Measurements from ENCODE around the gene RPUSD4. TPM values are rescaled to one million over a fixed set of nuclear protein-coding genes. Genes with fewer than 3 reads are reported as not detected.
A peak's percentile ranks its signal among the peaks of the same experiment; 100 is the strongest.

Gene RPUSD4
- total RNA-seq, 1 donor from 2014 or later = 18.9 TPM

DNA sequence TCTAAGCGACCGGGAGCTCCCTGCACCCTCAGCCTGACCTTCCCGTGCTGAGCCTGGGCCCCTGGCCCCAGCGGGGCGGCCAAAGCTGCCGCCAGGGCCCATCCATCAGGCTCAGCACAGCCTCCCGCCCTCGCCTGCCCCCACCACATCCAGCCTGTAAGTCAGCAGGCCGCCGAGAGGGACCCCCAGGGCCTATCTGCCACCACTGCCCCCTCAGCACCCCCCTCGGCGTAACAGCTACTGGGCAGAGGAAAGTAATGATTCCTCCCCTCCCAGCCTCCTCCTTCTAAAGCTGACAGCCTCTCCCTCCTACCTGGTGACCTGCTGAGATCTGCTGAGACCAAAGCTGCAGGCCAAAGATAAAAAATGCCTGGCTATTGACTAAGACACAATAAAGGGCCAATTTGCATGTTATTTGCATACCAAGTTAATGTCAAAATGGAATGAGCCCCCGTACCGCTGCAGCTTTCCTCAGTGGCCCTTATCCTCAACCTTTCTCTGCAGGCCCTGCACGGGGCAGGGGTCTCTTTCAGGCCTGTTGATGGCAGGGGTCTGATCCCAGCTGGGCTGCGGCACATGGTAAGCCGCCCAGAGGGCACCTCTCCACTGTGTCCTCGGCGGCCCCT is 51.6 kb downstream of the RPUSD4 start:
- DNase-seq (ENCODE audit: extremely low read depth, low read depth, low spot score) = no peak

DNA sequence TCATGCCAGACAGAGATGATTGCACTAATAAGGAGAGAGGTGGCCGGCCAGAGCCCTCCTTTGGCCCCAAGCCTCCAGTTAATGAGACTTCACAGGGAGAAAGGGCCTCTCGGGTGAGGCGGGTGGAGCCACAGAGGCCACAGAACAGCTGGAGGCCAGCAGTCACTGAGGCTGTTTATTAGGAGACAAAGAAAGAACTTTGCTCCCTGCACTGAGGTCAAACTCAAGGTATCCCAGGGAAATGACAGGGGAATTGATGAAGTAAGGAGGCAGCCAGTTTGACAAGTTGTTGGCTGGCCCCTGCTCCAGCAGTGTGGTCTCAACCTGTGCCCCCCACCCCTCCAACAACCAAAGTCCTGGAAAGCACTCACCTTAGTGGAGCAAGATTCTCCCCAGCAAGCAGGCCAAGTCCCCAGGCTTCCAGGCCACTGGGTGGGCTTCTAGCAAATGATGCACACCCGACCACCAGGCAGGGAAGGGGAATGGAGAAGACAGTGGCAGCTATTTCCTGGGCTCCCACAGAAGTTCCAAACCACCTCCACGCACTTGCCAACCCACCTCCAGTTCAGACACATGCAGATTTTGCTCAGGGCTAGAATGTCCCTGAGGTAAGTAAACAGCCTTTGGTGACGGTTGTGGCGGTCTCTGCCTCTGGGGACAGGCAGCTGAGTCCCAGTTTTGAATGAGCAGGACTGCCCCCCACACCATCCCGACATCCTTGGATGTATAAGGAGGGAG is 53.2 kb downstream of the RPUSD4 start:
- DNase-seq (ENCODE audit: extremely low read depth, low read depth, low spot score) = no peak

DNA sequence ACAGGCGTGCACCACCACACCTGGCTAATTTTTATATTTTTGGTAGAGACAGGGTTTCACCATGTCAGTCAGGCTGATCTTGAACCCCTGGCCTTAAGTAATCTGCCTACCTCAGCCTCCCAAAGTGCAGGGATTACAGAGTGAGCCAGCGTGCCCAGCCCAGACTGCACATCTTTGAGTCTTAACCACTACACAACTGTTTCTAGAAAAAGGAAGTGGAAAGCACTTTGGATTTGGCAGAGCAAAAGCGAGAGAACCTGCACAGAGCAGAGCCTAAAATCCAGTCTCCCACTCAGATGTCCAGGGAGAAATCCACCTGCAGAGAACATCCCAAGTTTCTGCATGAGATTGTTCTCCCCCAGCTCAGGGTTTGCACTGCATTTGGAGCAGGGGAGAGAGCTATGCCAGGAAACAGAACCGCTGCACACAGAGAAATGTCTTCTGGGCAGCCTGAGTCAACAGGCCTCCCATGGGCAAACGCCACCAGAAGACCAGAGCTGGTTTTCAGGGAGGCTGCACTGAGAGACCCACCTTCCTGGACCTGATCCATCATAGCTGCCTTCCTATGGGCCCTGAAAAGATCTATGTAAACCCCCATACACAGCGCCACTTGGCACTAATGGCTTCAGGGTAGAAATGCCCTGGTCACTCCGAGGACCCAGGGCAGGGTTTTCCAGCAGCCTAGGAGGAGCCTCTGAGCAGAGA is 54.0 kb downstream of the RPUSD4 start:
- DNase-seq (ENCODE audit: extremely low read depth, low read depth, low spot score) = no peak

DNA sequence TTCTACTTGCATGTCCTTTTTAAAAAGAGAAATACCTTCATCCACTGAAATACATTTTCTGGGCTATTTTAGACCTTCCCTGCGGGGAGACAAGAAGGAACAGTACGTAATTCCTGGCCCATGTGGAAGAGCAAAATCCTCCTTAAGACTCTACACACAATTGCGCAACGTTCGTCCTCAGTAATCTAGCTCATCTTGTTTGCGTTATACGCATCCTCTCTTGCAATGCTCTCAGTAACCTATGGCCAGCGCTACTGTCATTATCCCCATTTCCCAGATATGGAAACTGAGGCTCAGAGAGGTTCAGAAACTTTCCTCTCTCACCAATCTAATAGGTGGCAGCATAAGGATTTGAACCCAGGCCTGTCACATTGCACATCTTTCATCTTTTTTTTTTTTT is 54.6 kb downstream of the RPUSD4 start:
- DNase-seq (ENCODE audit: extremely low read depth, low read depth, low spot score) = no peak

DNA sequence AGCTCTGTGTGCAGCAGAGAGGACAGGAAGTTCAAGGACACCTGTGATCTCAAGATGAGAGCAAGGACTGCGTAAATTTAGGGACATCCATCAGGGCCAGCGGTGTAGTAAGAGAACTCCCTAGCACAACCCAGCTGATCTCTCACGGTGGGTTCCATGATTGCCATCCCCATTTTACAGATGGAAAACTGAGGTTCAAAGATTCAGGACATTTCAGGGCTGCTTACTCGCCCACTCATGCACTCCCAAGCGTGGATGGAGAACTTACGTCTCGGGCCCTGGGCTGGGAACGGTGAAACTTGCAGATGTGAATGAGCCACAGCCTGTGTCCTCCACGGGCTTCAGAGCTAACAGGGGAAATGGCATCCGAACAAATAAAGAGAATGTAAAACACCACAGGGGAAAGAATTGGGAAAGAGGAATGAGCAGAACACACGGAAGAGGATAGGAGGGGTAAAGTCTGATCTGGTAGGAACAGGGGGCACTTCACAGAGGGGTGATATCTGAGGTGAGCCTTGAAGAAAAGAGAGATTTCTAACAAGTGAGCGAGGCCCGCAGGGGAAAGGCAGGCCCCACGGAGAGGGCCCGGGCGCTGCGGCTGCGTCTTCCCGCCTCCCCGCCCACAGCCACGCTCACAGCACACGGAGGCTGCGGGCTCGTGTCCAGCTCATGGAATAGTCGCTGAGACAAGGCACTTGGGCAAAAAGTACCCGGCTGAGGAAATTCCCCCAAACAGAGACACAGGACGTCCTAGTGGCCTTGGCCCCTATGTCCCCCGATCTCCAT is 55.9 kb downstream of the RPUSD4 start:
- DNase-seq (ENCODE audit: extremely low read depth, low read depth, low spot score) = no peak

DNA sequence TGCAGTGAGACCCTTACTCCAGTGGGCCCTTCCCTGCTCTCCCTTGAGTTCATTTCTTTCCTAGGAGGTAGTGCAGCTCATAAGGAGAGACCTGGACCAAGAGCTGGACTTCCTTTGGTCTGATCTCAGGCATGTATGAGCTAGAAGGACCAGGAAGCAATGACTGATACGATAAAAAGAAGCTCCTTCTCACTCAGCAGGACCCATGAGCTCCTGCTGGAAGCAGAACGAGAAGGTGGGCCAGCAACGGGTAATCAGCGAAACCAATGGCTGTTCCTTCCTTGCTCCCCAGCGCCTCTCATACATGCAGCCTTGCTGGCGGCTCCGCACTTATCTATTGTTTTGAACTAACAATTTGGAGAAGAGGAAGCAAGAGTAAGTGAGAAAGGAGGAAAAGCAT is 56.8 kb downstream of the RPUSD4 start:
- no peak for DNase-seq (ENCODE audit: extremely low read depth, low read depth, low spot score)

DNA sequence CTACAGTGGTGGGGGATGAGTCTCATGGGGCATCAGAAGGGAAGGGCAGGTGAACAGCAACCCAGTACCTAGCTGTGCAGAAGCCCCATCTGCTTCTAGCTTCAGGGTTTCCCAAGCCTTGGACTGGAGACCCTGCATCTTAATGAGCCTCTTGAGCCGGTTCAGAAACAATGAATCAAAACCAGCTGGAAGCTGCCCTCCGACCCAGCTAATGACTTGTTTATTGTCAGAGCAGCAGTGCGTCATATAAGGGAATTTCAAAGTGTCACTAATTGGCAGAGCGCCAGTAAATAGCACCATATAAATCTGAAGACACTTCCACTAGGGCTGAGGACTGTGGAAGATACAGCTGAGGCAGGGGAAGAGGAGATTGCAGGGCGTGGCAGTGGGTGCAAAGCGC is 57.5 kb downstream of the RPUSD4 start:
- peak; percentile 86 for DNase-seq (ENCODE audit: extremely low read depth, low read depth, low spot score)

DNA sequence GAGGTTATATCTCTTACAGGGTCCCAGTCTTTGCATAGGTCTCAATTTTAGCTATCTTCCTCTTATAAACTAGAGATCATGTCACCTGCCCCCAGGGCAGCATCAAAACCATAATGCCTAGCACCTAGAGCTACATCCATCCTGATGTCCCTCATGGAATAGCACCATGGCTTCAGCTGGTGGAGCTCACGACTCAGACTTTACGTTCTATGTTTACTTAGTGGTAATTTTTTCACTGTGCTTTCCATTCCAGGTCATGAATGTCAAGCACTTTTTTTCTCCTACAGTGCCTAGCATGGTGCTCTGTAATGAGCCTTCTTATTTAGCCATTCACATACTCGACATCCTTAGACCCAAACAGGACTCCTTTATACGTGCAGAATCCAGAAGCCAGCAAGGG is 58.4 kb downstream of the RPUSD4 start:
- DNase-seq (ENCODE audit: extremely low read depth, low read depth, low spot score) = no peak

DNA sequence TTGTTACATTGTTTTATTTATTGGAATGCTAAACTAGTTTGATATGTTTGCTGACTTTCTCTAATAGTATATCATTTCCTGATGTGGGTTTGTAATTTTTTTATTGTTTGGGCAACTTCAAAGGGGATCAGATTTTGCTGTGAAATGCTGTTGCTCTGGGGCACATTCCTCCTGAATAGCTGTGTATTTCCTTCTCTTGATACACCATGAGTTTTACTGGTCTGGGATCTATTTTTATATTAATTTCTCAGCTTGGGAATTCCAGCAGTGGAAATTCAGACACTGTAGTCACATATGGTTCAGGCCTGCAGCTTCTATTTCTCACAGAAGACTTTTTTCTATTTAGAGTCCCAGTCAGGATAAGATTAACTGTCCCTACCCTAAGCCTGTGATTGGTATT is 58.9 kb downstream of the RPUSD4 start:
- no peak for DNase-seq (ENCODE audit: extremely low read depth, low read depth, low spot score)

DNA sequence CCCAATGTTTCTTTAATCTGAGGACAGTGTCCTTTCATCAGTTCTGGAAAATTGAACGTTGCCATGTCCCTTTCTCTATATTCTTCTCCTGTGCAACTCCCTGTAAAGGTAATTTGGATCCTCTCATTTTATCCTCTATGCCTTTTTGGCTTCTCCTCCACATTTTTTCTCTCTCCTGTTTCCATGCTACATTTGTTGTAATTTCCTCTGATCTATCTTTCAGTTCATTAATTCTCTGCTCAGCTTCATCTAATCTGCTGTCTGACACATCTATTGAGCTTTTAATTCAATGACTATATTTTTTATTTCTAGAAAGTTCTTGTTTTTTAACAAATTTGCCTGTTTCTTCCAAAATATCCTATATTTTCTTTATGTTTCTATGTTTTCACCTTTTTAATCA is 59.3 kb downstream of the RPUSD4 start:
- no peak for DNase-seq (ENCODE audit: extremely low read depth, low read depth, low spot score)

Other genes starting within 250 kb of the RPUSD4 start
- 6.1 and 7.7 TPM in 2 replicates for gene CDON, start 148.8 kb downstream of the RPUSD4 start, total RNA-seq
- gene FAM118B, start 132 bp upstream of the RPUSD4 start, total RNA-seq = 29.9 and 31.3 TPM in 2 replicates
- 73.2 and 88.6 TPM in 2 replicates for gene SRPRA, start 57.2 kb upstream of the RPUSD4 start, total RNA-seq
- gene FOXRED1, start 57.5 kb upstream of the RPUSD4 start, total RNA-seq = 13.8 and 24.8 TPM in 2 replicates
- gene TIRAP, start 71.4 kb upstream of the RPUSD4 start, total RNA-seq = 6.8 and 9.2 TPM in 2 replicates
- 14.4 and 16.0 TPM in 2 replicates for gene DCPS, start 92.4 kb upstream of the RPUSD4 start, total RNA-seq
- 23.5 and 36.6 TPM in 2 replicates for gene ST3GAL4, start 144.0 kb upstream of the RPUSD4 start, total RNA-seq

Data from glomerular endothelial cell (primary cell).